HL-60 (cell line): ENCODE data around the gene FSCN2.

Experiments used
- DNase-seq, 2 experiments: peaks; one replicate each; pipeline ENCODE4 v3.0.0-alpha.2; 2010 to 2020; ENCODE audit warnings: low read depth in 1 of 2, low spot score in 1 of 2
- H3K27ac ChIP-seq: fragments of 250-450 bp; sonication (Bioruptor Pico); replicated peaks from 2 replicates; pipeline ENCODE4 v1.5.1; 2020; ENCODE audit warnings: mild to moderate bottlenecking, moderate library complexity
- H3K27me3 ChIP-seq: fragments of 250-450 bp; sonication (Bioruptor Pico); 2 replicates; pipeline ENCODE4 v1.5.1; 2021; ENCODE audit warnings: mild to moderate bottlenecking, moderate library complexity; ENCODE audit not compliant: insufficient read depth, poor library complexity, severe bottlenecking
- H3K4me3 ChIP-seq: replicated peaks from 2 replicates; pipeline ENCODE4 v1.5.1; 2011; ENCODE audit warnings: mild to moderate bottlenecking, control low read depth, low read length; ENCODE audit not compliant: insufficient read depth
- GABPA ChIP-seq: IDR thresholded peaks from 2 replicates; pipeline ENCODE4 v1.6.1; 2012; ENCODE audit warnings: low read depth
- POLR2AphosphoS5 ChIP-seq: IDR thresholded peaks from 2 replicates; pipeline ENCODE4 v1.6.1; 2012; ENCODE audit warnings: low read depth
- SPI1 ChIP-seq: IDR thresholded peaks from 2 replicates; pipeline ENCODE4 v1.6.1; 2012; ENCODE audit warnings: low read depth, mild to moderate bottlenecking, borderline replicate concordance
- TF ChIP-seq, protein P1 (sequence below): IDR thresholded peaks from 2 replicates; pipeline ENCODE4 v1.6.1; 2012; ENCODE audit warnings: low read depth; ENCODE audit not compliant: insufficient replicate concordance
- TF ChIP-seq, protein P2 (sequence below): IDR thresholded peaks from one replicate; pipeline ENCODE4 v1.5.1; 2011; ENCODE audit warnings: low read length, control low read depth, inconsistent platforms; ENCODE audit not compliant: insufficient read depth

Gene FSCN2

DNA sequence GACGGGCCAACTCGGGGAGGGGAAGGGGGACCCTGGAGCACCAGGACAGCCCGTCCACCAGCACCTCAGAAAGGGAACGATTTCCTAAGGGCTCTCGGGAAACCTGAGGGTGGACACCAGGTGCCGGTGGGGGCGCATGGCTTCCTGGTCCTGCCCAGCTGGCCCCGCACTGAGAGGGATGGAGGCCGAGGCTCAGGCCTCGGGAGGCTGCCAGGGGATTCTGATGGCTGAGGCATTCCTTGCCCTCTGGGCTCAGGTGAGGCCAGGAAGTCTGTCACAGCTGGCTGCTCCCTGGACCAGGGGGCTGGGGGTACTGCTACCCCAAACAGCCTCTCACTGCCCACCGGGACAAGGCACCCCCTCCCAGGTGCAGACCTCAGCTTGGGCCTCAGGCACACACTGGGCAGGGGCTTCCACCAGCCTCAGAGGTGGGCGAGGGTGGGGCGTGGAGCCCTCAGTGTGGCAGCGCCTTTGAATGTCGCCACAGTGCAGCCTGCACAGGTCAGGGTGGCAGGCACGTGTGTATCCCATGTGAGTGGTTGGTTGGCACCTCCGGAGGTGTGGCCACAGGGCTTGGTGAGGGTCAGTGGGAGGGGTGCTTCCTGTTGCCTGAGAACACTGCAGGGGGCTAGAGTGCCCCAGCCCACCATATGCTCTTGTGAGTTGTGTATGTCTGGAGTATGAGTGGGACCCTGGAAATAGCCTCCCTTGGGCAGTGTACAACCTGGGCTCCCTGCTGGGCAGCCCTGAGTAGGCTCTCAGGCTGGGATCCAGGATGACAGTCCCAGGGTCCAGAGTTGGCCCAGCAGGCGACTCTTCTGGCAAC, 3.9 kb upstream of the FSCN2 start:
- Histone ChIP-seq H3K27me3 (peaks cover 7% of the 10 kb centered on the region), H3K27ac (no peak overlapping the region), H3K4me3 (no peak overlapping the region)
- TF ChIP-seq POLR2AphosphoS5 (no peak), GABPA (no peak), SPI1 (no peak)
- TF ChIP-seq, protein P1, sequence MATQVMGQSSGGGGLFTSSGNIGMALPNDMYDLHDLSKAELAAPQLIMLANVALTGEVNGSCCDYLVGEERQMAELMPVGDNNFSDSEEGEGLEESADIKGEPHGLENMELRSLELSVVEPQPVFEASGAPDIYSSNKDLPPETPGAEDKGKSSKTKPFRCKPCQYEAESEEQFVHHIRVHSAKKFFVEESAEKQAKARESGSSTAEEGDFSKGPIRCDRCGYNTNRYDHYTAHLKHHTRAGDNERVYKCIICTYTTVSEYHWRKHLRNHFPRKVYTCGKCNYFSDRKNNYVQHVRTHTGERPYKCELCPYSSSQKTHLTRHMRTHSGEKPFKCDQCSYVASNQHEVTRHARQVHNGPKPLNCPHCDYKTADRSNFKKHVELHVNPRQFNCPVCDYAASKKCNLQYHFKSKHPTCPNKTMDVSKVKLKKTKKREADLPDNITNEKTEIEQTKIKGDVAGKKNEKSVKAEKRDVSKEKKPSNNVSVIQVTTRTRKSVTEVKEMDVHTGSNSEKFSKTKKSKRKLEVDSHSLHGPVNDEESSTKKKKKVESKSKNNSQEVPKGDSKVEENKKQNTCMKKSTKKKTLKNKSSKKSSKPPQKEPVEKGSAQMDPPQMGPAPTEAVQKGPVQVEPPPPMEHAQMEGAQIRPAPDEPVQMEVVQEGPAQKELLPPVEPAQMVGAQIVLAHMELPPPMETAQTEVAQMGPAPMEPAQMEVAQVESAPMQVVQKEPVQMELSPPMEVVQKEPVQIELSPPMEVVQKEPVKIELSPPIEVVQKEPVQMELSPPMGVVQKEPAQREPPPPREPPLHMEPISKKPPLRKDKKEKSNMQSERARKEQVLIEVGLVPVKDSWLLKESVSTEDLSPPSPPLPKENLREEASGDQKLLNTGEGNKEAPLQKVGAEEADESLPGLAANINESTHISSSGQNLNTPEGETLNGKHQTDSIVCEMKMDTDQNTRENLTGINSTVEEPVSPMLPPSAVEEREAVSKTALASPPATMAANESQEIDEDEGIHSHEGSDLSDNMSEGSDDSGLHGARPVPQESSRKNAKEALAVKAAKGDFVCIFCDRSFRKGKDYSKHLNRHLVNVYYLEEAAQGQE = no peak
- TF ChIP-seq, protein P2, sequence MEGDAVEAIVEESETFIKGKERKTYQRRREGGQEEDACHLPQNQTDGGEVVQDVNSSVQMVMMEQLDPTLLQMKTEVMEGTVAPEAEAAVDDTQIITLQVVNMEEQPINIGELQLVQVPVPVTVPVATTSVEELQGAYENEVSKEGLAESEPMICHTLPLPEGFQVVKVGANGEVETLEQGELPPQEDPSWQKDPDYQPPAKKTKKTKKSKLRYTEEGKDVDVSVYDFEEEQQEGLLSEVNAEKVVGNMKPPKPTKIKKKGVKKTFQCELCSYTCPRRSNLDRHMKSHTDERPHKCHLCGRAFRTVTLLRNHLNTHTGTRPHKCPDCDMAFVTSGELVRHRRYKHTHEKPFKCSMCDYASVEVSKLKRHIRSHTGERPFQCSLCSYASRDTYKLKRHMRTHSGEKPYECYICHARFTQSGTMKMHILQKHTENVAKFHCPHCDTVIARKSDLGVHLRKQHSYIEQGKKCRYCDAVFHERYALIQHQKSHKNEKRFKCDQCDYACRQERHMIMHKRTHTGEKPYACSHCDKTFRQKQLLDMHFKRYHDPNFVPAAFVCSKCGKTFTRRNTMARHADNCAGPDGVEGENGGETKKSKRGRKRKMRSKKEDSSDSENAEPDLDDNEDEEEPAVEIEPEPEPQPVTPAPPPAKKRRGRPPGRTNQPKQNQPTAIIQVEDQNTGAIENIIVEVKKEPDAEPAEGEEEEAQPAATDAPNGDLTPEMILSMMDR = no peak
- DNase-seq = no peak

DNA sequence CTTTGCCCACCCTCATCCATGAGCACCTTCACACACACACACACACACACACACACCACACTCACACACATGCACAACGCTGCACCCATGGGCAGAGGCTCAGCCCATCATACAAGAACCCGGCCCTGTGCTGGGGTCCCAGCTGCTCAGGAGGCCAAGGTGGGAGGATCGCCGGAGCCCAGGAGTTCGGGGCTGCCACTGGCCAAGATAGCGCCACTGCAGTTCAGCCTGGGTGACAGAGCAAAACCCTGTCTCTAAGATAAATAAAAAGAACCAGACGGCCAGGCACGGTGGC, 3.4 kb upstream of the FSCN2 start:
- Histone ChIP-seq H3K27ac (no peak overlapping the region), H3K4me3 (no peak overlapping the region), H3K27me3 (peaks cover 1% of the 10 kb centered on the region)
- TF ChIP-seq GABPA (no peak), SPI1 (no peak)
- DNase-seq = no peak

DNA sequence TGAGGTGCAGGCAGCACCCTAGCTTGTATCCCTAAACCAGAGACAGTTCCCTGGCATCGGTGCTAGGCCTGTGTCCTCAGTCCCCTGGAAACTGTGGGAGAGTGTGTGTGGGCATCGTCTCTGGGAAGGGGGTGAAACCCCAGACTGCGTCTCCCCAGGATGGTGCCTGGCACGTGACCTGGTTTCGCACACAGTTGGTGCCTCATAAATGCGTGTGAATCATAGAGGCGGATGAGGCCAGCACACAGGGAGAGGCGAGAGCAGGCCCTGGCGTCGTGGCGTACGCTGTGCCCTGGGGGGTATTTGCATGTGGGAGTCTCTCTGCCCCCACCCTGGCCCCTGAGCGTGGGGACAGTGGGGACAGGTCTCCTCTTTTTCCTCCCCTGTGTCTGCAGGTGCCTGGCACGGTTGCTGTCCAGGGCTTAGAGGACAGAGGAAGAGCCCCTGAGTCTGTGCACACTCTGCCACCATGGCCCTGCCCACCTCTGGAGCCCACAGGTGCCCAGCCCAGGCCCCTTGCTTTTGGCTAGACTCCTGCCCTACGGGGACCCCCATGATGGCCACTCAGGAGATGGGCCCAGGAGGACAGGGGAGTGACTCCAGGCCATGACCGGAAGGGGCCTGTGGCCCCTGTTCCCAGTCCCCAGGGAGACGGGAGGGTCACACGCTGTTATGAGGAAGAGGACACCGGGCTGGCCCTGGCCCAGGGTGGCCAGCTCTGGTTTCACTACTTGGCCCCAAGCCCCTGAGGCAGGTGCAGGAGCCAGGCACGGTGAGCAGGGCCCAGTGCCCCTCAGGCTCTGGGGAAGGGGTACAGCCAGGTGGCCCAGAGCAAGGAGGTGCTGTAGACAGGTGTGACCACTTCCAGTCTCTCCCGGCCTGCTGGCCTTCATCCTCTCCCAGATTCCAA, 1.3 kb upstream of the FSCN2 start:
- Histone ChIP-seq H3K4me3 (no peak overlapping the region), H3K27ac (no peak overlapping the region), H3K27me3 (no peaks in the 10 kb centered on the region)
- TF ChIP-seq, protein P1 = no peak
- TF ChIP-seq GABPA = no peak
- no peak for TF ChIP-seq POLR2AphosphoS5
- TF ChIP-seq SPI1 = no peak
- TF ChIP-seq, protein P2 = no peak
- DNase-seq = no peak

DNA sequence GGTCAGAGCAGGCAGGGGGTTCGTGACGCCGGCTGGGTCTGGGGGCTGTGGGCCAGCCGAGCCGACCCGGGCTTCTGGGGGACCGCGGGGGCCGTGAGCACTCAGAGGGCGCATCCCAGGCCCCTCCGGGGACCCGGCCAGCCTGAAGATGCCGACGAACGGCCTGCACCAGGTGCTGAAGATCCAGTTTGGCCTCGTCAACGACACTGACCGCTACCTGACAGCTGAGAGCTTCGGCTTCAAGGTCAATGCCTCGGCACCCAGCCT, 140 bp downstream of the FSCN2 start:
- TF ChIP-seq, protein P1 = no peak
- TF ChIP-seq, protein P2 = no peak
- TF ChIP-seq POLR2AphosphoS5 = no peak
- DNase-seq = no peak

More for the DNA sequence above, 140 bp downstream of the FSCN2 start:
- Histone ChIP-seq H3K4me3 (no peak overlapping the region), H3K27ac (no peak overlapping the region), H3K27me3 (no peaks in the 10 kb centered on the region)
